Stimulated activated CD4-positive, alpha-beta T cell treated with anti-CD3 and anti-CD28 coated beads, Interleukin-2, amount 100 ng/mL, for 24 hours (primary cell): Measurements from ENCODE around the gene KCNAB1.

Source experiments
- DNase-seq, 2 donors: peaks; one replicate each; pipeline ENCODE4 v3.0.0-alpha.2; 2020

The KCNAB1 gene

DNA sequence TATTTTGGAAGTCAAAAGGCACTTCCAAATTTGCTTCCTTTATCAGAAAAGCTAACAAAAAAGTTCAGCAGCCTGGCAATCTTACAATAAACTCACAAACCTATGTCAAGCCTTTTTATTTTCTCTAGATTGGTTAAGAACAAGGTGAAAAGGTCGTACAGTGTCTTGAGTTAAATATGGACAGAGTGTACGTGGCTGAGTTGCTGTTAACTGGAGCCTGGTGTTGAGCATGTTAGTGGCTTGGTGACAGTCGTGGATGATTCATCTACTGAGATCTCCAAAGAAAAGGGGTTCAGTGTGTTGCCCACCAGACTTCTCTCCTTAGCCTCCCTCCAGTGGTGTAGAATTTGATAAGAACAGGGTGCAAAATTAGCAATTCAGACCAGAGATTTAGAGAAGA lies 344.8 kb downstream of the KCNAB1 start:
- DNase-seq = no peak

DNA sequence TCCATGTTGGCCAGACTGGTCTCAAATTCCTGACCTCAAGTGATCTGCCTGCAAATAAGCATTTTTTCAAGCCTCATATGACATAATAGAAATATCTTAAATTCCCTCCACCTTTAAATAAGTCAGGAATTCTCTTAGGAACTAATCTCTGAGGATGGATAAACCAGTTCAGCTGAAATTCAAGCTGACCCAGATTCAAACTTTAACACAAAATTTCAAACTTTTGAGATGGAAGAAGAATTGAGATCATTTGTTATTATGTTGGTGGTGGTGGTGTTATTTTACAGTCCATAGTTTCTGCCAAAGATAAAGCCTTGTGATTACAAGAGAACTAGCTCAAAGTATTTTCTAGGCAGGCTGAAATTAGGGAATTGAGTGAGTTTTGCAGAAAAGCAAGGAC lies 349.1 kb downstream of the KCNAB1 start:
- DNase-seq = no peak

DNA sequence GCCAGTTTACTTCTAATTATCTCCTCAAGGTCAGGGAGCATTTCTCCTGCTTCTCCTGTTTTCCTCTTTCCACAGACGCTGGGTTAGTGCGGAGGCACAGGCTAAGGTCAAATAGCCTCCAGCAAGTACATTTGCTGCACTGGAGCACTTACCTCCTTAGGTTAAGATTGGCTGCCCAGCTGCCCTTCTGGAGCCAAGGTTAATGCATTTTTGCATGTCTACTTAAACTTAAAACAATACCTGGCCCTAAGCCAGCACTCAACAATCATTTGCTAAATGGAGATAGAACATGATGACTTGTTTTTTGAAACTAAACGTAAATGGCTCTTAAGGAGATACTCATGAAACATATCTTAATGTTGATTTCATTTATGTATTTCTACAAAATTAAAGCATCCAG lies 351.1 kb downstream of the KCNAB1 start:
- DNase-seq = no peak

DNA sequence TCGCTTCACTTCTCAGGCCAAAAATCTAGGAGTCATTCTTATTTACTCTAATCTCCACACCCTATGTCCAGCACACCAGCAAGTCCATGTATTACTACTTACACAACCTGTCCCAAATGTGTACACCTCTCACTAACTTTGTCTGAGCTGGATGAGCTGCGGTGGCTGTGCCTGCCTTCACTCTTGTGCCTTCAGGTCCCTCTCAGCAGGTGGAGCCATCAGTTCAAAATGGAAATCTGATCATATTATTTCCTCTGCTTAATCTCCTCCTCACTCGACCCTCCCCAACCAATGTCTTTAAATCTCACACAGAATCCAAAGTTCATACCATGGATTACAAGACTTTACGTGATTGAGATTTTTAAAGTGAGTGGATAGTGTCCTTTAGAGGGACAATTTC lies 351.8 kb downstream of the KCNAB1 start:
- no peak for DNase-seq

DNA sequence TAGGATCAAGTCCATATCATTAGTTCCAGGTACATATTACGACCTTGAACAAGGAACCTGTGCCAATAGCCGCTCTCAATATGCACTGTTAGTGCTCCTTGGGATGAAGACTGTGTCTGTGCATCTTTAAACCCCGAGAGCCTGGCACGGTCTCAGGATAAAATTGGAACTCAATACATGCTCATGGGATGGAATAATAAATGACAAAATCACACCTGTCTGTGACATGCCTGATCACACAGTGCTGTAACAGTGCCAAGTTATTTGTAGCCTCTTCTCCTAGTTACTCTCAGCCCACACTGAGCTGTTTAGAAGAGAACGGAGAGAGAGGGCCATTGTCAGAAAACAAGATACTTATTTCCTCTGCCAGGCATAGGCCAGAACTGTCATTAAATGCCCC lies 352.3 kb downstream of the KCNAB1 start:
- no peak for DNase-seq

DNA sequence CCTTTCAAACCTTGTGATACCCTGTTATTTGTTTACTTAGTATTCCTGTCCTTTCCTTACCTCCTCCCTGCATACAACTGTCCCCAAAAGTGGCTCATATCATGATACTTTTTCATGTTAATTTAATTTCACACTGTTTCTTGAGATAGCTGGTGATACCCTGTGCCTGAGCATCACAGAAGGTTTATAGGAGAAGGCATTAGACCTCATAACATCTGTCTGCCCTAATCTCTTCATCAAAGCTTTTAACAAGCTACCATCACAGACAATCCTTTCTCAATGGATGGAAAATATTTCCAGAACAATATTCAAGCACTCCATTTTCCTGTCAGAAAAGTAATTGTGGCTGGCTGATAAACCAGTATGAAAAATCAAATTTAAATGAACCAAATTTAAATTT lies 353.0 kb downstream of the KCNAB1 start:
- DNase-seq = no peak

DNA sequence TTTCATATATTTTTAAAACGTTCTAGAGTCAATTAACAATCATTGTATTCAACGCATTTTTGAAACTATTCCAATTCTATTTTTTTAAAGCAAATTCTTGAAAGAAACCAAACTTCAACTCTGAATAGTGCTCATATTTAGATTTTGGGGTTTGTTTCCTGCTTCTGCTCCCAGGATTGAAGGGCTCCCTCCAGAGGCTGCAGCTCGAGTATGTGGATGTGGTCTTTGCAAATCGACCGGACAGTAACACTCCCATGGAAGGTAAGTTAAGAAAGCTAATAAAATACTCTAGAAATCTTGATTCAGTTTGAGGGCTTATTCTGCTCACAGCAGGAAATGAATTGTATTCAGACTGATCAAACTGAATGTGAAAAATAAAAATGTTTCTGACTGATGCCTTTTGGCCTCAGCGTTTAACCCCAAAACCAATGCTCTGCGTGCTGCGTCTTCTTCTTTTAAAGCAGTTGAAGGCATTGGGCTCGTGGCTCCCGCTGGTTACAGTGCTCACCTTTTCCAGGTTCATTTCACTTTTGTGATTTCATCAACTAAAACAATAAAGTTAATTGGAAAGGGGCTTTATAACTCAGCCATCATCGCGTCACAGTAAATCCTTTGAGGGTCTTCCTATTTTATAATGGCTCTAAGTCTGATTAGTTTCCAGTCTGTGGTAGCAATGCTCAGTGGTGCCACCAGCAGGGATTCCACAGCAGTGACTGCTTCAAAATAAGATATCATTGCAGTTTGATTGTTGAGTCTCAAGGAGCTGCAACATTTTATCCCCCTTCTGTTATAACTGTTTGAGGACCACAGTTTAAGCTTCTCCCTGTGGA lies 354.4 kb downstream of the KCNAB1 start:
- no peak for DNase-seq

DNA sequence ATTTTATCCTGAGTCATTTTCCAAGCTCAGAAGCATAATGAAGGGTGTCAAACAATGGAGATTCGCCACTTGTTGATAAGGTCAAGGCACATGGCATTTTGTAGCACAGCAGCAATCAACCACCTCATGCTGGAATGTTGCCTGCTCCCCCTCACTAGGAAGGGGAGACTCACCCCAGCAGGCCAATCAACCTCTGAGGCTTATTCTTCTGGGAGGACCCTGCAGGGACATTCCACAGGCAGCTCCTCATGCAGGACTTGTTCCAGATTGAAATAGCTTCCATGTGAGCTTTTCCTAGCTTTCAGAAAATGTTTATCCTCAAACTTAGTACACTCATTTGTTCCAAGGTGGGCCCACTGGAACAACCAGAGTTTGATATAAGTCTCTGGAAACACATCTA lies 356.9 kb downstream of the KCNAB1 start:
- DNase-seq = no peak

DNA sequence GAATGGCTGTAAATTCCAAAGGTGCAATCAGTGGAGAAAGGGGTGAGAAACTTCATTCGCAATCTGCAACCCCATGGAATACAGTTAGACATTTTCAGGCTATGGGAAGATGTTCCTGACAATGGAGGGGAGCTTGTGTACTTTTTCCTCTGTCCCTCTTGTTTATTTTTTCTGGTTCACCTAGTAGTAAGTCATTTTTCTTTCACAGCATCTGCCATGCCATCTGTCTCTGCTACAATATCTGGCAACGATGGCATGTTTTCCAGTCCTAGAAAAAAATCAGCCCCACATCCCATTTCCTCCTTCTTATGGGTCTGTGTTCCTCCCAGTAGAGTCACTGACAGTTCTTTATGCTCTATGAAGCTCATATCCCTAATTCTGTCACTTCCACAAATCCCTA lies 358.5 kb downstream of the KCNAB1 start:
- no peak for DNase-seq

DNA sequence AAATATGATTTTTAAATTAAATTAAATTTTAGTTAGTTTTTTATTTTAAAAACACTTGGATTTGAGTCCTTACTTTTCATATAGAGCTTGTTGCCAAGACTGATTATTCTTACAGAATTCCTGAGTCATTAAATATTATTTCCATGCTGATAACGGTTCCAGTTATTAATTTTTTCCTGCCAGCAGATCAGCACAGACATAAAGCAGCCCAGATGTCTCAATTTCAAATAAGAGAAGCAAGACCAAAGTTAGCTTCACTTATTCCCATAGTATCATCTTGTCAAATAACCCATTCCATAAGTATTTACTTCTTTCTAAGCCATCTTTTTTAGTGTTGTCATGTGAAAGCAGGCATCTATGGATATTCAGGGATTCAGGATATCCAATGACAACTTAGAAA lies 359.2 kb downstream of the KCNAB1 start:
- DNase-seq = no peak

DNA sequence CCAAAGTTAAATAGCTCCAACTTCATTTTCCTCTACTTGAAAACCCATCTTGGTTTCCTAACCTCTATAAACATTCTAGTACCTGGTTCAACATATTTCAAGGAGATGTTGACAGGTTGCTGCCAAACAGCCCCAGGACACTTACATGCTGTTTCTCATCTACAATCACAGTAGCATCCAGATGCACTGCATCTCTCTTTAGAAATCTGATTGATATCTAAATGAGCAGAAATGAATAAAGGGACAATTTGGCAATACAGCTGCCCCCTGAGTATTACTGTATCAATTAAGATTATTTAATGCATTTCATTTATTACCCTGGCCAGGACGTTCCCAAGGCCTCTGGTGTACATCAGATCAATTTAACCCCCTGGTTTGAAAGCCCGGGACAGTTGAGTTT lies 360.6 kb downstream of the KCNAB1 start:
- no peak for DNase-seq

DNA sequence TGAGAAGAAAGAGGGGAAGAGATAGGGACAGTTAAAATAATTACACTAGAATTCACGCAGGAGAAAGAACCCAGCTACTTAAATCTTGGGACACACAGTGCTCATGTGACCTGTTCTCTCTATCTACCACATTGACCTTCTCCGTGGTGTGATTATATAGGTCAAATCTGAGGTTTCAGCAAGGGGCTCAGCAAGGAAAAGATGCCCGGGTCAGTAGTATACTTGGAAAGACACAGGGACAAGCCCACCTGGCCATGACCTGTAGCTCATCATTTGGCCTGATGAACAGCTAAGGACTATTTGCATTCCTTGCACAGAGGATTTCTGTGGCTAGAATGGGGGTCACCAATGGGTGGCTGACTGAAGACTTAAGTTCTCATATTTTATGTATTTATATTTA lies 362.6 kb downstream of the KCNAB1 start:
- peak in 1 of 2 donors; percentile 18 for DNase-seq

DNA sequence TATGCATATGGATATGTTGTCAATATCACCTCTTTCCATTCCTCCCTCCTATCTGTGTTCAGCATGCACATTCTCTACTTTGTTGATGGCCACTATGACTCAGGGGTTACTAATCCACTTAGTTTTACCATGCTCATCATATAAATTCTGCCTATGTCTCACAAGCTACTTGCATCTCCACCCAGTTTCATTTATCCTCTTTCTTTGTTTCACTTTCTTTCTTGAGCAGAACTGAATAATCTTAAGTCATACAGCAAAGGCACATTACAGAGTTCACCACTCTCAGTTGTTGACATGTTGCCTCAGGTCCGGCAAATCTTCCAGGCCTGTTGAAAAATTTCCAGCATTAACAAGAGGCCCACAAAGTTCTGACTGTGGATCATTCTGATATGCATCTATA lies 363.0 kb downstream of the KCNAB1 start:
- DNase-seq = peak in 1 of 2 donors; percentile 21

DNA sequence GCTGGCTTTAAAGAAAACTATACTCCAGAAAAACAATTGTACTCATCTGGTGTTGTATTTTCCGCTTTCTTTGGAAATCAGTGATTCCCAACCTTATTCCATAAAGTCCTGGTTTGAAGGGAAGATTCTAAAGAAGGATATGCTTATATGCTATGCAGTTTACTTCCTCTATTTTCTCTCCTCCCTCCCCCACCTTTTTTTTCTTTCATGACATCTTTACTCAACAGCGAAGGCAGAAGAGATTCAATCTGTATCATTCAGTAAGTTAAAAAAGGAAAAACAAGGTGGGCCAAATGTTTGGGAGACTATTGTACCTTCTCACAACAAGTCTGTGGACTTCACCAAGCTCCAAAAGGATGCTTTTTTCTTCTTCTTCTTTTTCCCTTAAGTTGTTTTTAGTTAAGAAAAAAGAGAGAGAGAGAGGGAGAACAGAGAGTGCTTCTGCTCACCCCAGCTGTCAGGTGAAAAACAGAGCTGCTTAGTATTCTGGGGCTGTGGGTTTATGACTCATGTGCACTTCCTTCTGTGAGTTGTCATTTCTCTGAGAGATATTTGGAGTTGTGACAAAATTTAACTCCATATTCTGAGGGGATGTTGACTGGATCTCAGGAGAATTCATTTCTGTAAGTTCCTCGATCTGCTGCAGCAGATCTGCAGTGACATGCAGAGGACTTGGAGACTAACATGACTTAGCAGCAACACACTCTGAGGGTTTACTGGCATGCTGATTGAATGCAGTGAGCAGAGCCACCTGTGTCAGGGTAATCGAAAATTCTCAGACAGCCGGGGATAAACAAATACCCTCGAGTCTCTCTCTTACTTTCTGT lies 363.8 kb downstream of the KCNAB1 start:
- DNase-seq = peak; percentile 15 to 56

DNA sequence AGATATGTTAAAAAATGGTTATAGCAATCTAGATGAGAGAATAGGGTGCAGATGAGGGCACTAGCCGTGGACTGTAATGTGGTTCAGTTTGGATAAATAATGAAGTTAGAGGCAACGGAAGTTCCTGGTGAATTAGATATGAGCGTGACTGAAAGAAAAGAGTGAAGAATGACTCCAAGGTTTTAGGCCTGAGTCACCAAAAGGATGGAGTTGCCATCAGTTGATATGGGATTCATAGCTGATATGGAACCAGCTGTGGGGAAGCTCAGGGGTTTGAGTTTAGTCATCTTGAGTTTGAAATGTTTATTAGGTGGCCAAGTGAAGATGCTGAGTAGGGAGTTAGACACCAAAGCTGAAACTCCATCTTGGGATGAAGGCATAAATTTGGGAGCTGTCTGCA lies 368.4 kb downstream of the KCNAB1 start:
- DNase-seq = no peak

DNA sequence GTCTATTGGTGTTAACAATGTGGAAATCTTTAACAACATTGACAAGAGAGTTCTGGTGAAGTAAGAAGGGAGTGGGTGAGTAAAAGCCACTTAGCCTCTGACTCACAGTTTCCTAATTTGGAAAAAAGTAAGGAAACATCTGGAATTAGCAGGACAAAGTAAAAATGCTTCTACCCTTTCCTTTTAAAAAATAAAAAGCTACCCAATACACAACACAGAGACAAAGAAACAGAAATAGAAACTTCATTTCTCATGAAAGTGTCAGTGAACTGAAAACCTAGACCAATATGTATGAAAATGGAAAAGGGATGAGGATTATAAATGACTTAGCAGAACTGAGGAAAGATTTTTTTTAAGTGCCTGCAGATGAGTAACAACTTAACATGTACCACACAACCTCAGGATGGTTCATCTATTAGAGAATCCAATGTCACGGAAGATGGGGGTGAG lies 369.1 kb downstream of the KCNAB1 start:
- DNase-seq = no peak

DNA sequence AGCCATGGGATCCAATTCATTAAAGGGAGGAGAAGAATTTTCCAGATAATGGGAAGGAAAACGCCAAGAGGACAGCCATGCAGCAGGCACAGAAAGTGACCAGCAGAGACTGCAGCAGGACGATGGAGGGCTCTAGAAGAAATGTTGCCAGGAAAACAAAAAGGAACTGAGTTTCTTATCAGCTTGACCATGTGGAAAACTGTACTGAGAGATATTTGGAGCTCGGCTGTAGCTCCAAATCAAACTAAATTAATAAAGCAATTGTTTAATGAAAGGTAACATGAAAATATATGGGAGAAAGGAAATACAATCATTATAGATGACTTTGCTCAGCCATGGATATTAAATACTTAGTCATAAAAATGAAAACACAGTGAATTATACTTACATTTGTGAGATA lies 370.8 kb downstream of the KCNAB1 start:
- no peak for DNase-seq

DNA sequence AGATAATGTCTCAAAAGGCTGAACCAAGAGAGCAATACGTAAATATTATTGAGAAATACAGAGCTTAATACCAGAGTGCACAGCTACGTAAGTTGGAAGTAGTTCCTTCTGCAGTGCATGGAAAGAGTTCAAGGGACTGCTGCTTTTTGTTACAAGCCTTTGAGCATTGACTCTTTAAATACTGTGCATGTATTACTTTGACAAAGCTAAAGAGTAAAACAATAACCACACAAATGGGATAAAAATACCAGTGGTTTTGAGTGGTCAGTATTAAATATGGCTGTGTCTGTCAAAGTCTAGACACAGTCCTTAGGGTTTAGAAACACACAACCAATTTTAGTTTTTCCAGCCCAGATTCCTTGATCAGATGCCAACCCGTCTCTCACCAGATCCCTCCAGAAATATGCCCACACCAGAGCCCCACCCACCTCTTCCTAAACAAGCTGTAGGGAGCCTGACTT lies 372.5 kb downstream of the KCNAB1 start:
- DNase-seq = no peak

DNA sequence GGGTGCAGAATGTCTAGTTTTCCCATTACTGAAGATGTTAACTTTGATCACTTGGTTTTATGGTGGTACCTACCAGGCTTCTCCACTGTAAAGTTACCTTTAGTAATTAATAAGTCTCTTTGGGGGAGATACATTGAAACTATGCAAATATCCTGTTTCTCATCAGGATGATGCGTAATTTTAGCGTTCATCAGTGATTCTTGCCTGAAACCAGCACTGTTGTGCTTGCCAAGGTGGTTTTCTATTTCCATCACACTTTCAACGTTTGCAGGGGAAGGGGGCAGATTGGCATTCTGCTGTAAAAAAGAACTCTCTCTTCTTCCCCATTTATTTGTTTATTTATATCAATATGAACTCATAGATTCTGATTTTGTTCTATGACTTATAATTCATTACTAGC lies 373.5 kb downstream of the KCNAB1 start:
- DNase-seq = no peak

DNA sequence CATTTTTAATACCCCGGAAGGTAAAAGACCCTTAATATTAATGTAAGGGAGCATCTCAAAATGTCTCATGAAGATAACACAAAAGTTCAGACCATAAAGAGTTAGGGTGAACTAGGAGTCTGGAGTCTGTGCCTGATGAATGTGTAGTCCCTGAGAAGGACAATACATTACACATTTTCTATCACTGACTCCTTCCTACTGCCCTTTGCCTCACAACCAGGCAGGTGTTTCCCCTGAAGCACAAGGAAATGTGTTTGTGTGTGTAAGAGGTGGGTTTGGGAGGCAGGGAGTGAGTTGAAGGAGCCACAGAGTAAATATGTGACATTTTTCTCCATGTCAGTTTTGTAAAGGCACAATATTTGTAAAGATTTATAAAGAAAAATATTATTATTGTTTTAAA lies 375.4 kb downstream of the KCNAB1 start:
- no peak for DNase-seq

DNA sequence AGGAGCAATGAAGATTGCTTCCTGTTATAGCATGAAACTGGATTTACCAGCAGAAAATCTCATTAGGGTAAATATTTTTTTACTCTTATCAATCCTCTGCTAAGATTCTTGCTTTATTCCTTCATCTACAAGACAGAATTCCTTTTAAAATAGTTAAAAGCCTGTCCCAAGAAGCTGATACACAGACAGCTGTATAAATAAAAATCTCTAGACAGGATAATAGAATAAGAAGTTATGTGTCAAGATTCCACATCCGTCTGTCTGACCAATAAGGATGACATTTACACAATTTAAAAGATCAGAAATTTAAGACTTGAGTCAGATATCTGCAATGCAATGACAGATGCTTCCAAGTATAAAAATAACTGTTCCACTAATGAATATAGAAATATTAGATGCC lies 376.9 kb downstream of the KCNAB1 start:
- DNase-seq = no peak

DNA sequence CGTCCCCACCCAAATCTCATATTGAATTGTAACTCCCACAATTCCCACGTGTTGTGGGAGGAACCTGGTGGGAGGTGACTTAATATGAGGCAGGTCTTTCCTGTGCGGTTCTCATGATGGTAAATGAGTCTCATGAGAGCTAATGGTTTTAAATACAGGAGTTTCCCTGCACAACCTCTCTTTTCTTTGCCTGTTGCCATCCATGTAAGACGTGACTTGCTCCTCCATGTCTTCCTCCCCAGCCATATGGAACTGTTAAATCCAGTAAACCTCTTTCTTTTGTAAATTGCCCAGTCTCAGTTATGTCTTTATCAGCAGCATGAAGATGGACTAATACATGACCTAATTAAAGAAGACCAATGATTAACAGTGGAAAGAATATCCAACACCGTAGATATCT lies 377.9 kb downstream of the KCNAB1 start:
- no peak for DNase-seq

DNA sequence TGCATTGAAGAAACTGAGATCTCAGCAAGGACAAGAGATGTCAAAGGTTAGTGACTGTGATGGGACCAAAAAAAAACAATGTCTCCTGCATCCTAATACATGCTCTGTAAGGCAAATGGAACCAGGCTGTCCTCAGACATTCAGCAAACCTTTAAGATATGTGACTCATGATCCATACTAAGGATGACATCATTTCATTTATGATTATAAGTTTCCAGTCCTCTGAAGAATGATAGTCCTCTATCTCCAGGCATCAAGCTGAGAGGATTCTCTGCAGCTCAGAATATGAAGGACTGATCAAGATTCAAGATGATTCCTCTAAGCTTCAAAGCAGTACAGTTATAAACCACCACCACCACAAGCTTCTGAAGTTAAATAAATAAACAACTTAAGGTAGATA lies 386.9 kb downstream of the KCNAB1 start:
- no peak for DNase-seq
